Liver (tissue), 9 donors: ENCODE measurements around the gene ARMC7. TPM values are rescaled to one million over a fixed set of nuclear protein-coding genes. Genes with fewer than 3 reads are reported as not detected.

Experiments used
- DNase-seq: peaks from one replicate; pipeline ENCODE4 v3.0.0-alpha.2; 2017; ENCODE audit warnings: low spot score
- H3K27ac ChIP-seq, 2 donors: one replicate each; pipeline ENCODE4 v1.7.0; 2013; ENCODE audit warnings: inconsistent platforms in 2 of 2, low read length in 2 of 2, control low read depth in 1 of 2, low read depth in 1 of 2, mild to moderate bottlenecking in 1 of 2
- H3K27me3 ChIP-seq, 4 donors: one replicate each; pipeline versions ENCODE4 v1.6.1 to v1.7.0; 2013; ENCODE audit warnings: low read length in 3 of 4, inconsistent platforms in 1 of 4, mild to moderate bottlenecking in 1 of 4, moderate library complexity in 1 of 4; ENCODE audit not compliant: control insufficient read depth in 4 of 4, insufficient read depth in 4 of 4
- H3K36me3 ChIP-seq, 4 donors: one replicate each; pipeline versions ENCODE4 v1.6.1 to v1.7.0; 2013; ENCODE audit warnings: low read length in 3 of 4, mild to moderate bottlenecking in 3 of 4, low read depth in 1 of 4, moderate library complexity in 1 of 4; ENCODE audit not compliant: control insufficient read depth in 4 of 4, insufficient read depth in 3 of 4
- H3K4me1 ChIP-seq, 4 donors: one replicate each; pipeline versions ENCODE4 v1.6.1 to v1.7.0; 2013; ENCODE audit warnings: low read length in 3 of 4, mild to moderate bottlenecking in 3 of 4, moderate library complexity in 1 of 4; ENCODE audit not compliant: control insufficient read depth in 4 of 4, insufficient read depth in 4 of 4
- H3K4me3 ChIP-seq, 3 donors: one replicate each; pipeline versions ENCODE4 v1.6.1 to v1.7.0; 2013; ENCODE audit warnings: low read length in 3 of 3, control low read depth in 1 of 3, low read depth in 1 of 3, mild to moderate bottlenecking in 1 of 3
- H3K9ac ChIP-seq, 2 donors: one replicate each; pipeline ENCODE4 v1.7.0; 2013; ENCODE audit warnings: low read length in 2 of 2, mild to moderate bottlenecking in 2 of 2, moderate library complexity in 2 of 2, control low read depth in 1 of 2, low read depth in 1 of 2
- H3K9me3 ChIP-seq, 4 donors: one replicate each; pipeline versions ENCODE4 v1.6.1 to v1.7.0; 2013; ENCODE audit warnings: low read length in 3 of 4; ENCODE audit not compliant: control insufficient read depth in 4 of 4
- CTCF ChIP-seq: fragments of 150-350 bp; IDR thresholded peaks from 2 replicates; pipeline ENCODE4 v1.5.1; 2017; ENCODE audit warnings: improper control_type of control experiment, low read depth, low read length; ENCODE audit not compliant: missing input control
- EGR1 ChIP-seq, 2 donors: IDR thresholded peaks; 2 replicates each; pipeline ENCODE4 v1.6.1; 2016 to 2018; ENCODE audit warnings: antibody characterized with exemption in 2 of 2, low read depth in 2 of 2
- FOXA1 ChIP-seq: IDR thresholded peaks from 2 replicates; pipeline ENCODE4 v1.6.1; 2016; ENCODE audit warnings: antibody characterized with exemption
- FOXA2 ChIP-seq: IDR thresholded peaks from 2 replicates; pipeline ENCODE4 v1.6.1; 2016; ENCODE audit warnings: antibody characterized with exemption
- GABPA ChIP-seq, 2 donors: IDR thresholded peaks in 1 of 2; conservative IDR thresholded peaks in 1 of 2; 2 replicates each; pipeline ENCODE4 v1.6.1; 2016; ENCODE audit warnings: antibody characterized with exemption in 2 of 2, mild to moderate bottlenecking in 1 of 2, moderate library complexity in 1 of 2
- HNF4A ChIP-seq, 2 donors: conservative IDR thresholded peaks; 2 replicates each; pipeline ENCODE4 v1.6.1; 2016; ENCODE audit warnings: antibody characterized with exemption in 2 of 2, mild to moderate bottlenecking in 2 of 2
- HNF4G ChIP-seq: IDR thresholded peaks from 2 replicates; pipeline ENCODE4 v1.6.1; 2016; ENCODE audit warnings: antibody characterized with exemption
- NR2F2 ChIP-seq: IDR thresholded peaks from 2 replicates; pipeline ENCODE4 v1.6.1; 2016; ENCODE audit warnings: antibody characterized with exemption
- RAD21 ChIP-seq, 2 donors: IDR thresholded peaks; 2 replicates each; pipeline ENCODE4 v1.6.1; 2016; ENCODE audit warnings: antibody characterized with exemption in 2 of 2, mild to moderate bottlenecking in 2 of 2
- REST ChIP-seq: IDR thresholded peaks from 2 replicates; pipeline ENCODE4 v1.6.1; 2016; ENCODE audit warnings: antibody characterized with exemption, mild to moderate bottlenecking
- RXRA ChIP-seq, 2 donors: IDR thresholded peaks; 2 replicates each; pipeline ENCODE4 v1.6.1; 2017 to 2018; ENCODE audit warnings: antibody characterized with exemption in 2 of 2, mild to moderate bottlenecking in 1 of 2
- SP1 ChIP-seq: IDR thresholded peaks from 2 replicates; pipeline ENCODE4 v1.6.1; 2018; ENCODE audit warnings: antibody characterized with exemption, mild to moderate bottlenecking
- TAF1 ChIP-seq: conservative IDR thresholded peaks from 2 replicates; pipeline ENCODE4 v1.6.1; 2016; ENCODE audit warnings: antibody characterized with exemption, mild to moderate bottlenecking
- ZBTB33 ChIP-seq: IDR thresholded peaks from 2 replicates; pipeline ENCODE4 v1.6.1; 2016; ENCODE audit warnings: antibody characterized with exemption
- WGBS: extraction: QIAGEN DNeasy Blood & Tissue Kit; methylation state at CpG from one replicate; pipeline ENCODE4 v1.1.7; 2013; 5-methylcytosine and 5-hydroxymethylcytosine counted together
- polyA plus RNA-seq, 2 donors: library from polyadenylated mRNA; stranded (reverse) in 1 of 2; unstranded in 1 of 2; fragments of 200-250 nt in 1 of 2; fragments of >200 nt in 1 of 2; fragmentation: Nextera tagmentation in 1 of 2; extraction: Ambion mirVana in 1 of 2; gene quantifications; one replicate each; pipeline versions ENCODE4 v1.2.1 to v1.2.3, GENCODE V29; 2013 to 2015
- total RNA-seq, 2 donors: library from RNA; depleted of rRNA; stranded (reverse); fragments of >200 nt; gene quantifications; one replicate each; pipeline ENCODE4 v1.2.3, GENCODE V29; 2014
- donor health status: healthy.
- donor health status: healthy.
- donor health status: healthy.
- donor health status: healthy.
- donor health status: healthy.

ARMC7 gene
- total and polyA plus RNA-seq, 4 donors: 1.7 to 6.6 (median 3.7) TPM

- no peak overlapping the region for H3K27ac ChIP-seq
- TF ChIP-seq GABPA (IDR thresholded peaks at IDR 0.05 in 1 of 2, conservative IDR thresholded peaks at IDR 0.05 in 1 of 2) (no peak), FOXA2 (no peak), REST (no peak), FOXA1 (no peak), HNF4G (no peak), RAD21 (IDR thresholded peaks at IDR 0.05) (no peak)
- no peak for DNase-seq
- H3K27me3 ChIP-seq: no peaks in the 10 kb centered on the region
- H3K36me3 ChIP-seq: no peaks in the 10 kb centered on the region
- no peak overlapping the region for H3K9ac ChIP-seq
- 83% methylated on average over 16 of the region's 16 CpGs for WGBS
- no peak overlapping the region for H3K4me3 ChIP-seq
- no peaks in the 10 kb centered on the region for H3K9me3 ChIP-seq
- peaks cover 14 to 26% (median 16%) of the 10 kb centered on the region in 4 donors for H3K4me1 ChIP-seq
These were observed 14.8 kb upstream of the ARMC7 start for GRCh38 chr17:75094871-75095399.

- H3K4me1 ChIP-seq: peaks cover 8 to 19% (median 11%) of the 10 kb centered on the region in 4 donors
- no peaks in the 10 kb centered on the region for H3K9me3 ChIP-seq
- H3K36me3 ChIP-seq: peaks cover 0 to 3% (median 0%) of the 10 kb centered on the region in 4 donors
- H3K27ac ChIP-seq: peak overlapping the region in 1 of 2 donors; percentile 28
- 54% methylated on average over 14 of the region's 14 CpGs for WGBS
- H3K9ac ChIP-seq: no peak overlapping the region
- TF ChIP-seq SP1 (peak; percentile 8), HNF4A (conservative IDR thresholded peaks at IDR 0.05) (no peak), RAD21 (IDR thresholded peaks at IDR 0.05) (peak in 1 of 2 donors; percentile 8), RXRA (IDR thresholded peaks at IDR 0.05) (peak in 1 of 2 donors; percentile 14)
- peak; percentile 95 for DNase-seq
- no peak overlapping the region for H3K4me3 ChIP-seq
- no peaks in the 10 kb centered on the region for H3K27me3 ChIP-seq
These were observed 13.6 kb upstream of the ARMC7 start for GRCh38 chr17:75096082-75096625.

GRCh38 chr17:75097865-75098264, 11.9 kb upstream of the ARMC7 start:
- Histone ChIP-seq H3K36me3 (peaks cover 0 to 3% (median 0%) of the 10 kb centered on the region in 4 donors), H3K4me3 (no peak overlapping the region), H3K27me3 (no peaks in the 10 kb centered on the region), H3K9ac (no peak overlapping the region), H3K27ac (no peak overlapping the region), H3K9me3 (no peaks in the 10 kb centered on the region), H3K4me1 (peaks cover 0 to 7% (median 3%) of the 10 kb centered on the region in 4 donors)
- 96% methylated on average over 7 of the region's 7 CpGs for WGBS
- TF ChIP-seq TAF1 (no peak), ZBTB33 (no peak), NR2F2 (no peak), CTCF (no peak), RXRA (IDR thresholded peaks at IDR 0.05) (no peak), FOXA2 (no peak), REST (no peak), GABPA (IDR thresholded peaks at IDR 0.05 in 1 of 2, conservative IDR thresholded peaks at IDR 0.05 in 1 of 2) (no peak), SP1 (no peak), RAD21 (IDR thresholded peaks at IDR 0.05) (no peak), EGR1 (IDR thresholded peaks at IDR 0.05; ENCODE audit: low read depth in 2 of 2) (no peak), HNF4G (no peak)
- no peak for DNase-seq
